GM18505 (cell line): ENCODE data around the gene AJUBA.

ENCODE experiments used
- ATAC-seq: cut with Tn5 transposase; IDR thresholded peaks from one replicate; pipeline ENCODE4 v1.9.1; 2021; ENCODE audit not compliant: unreplicated experiment
- POLR2A ChIP-seq: IDR thresholded peaks from 4 replicates; pipeline ENCODE4 v1.6.1; 2011; ENCODE audit warnings: borderline replicate concordance; ENCODE audit not compliant: insufficient read depth, insufficient read length; ENCODE audit errors: extremely low read depth

Gene AJUBA

GRCh38 chr14:22998329-22999012, 16.1 kb upstream of the AJUBA start:
- TF ChIP-seq POLR2A: no peak
- ATAC-seq: no peak

GRCh38 chr14:22997676-22998323, 15.4 kb upstream of the AJUBA start:
- TF ChIP-seq POLR2A: no peak
- no peak for ATAC-seq

GRCh38 chr14:22996768-22997654, 14.7 kb upstream of the AJUBA start:
- no peak for TF ChIP-seq POLR2A
- ATAC-seq: no peak

GRCh38 chr14:22995889-22996625, 13.7 kb upstream of the AJUBA start:
- no peak for ATAC-seq
- no peak for TF ChIP-seq POLR2A

- TF ChIP-seq POLR2A: no peak
- ATAC-seq: no peak
These were observed 12.5 kb upstream of the AJUBA start for GRCh38 chr14:22994762-22995275.

- TF ChIP-seq POLR2A: no peak
- no peak for ATAC-seq
These were observed 11.2 kb upstream of the AJUBA start for GRCh38 chr14:22993517-22993916.

GRCh38 chr14:22991852-22992251, 9.5 kb upstream of the AJUBA start:
- no peak for ATAC-seq
- TF ChIP-seq POLR2A: no peak

GRCh38 chr14:22987291-22987690, 4.9 kb upstream of the AJUBA start:
- no peak for ATAC-seq

GRCh38 chr14:22986508-22987054, 4.2 kb upstream of the AJUBA start:
- TF ChIP-seq POLR2A: no peak
- ATAC-seq: no peak

More at GRCh38 chr14:22987291-22987690, 4.9 kb upstream of the AJUBA start:
- TF ChIP-seq POLR2A: no peak

- TF ChIP-seq POLR2A: no peak
- ATAC-seq: no peak
These were observed 3.6 kb upstream of the AJUBA start for GRCh38 chr14:22985894-22986507.

- no peak for TF ChIP-seq POLR2A
- ATAC-seq: no peak
These were observed 2.8 kb upstream of the AJUBA start for GRCh38 chr14:22984959-22985658.
